GM12873 (cell line): Measurements from ENCODE around the gene MATK.

Experiments used
- TF ChIP-seq, protein P1 (sequence below): IDR thresholded peaks from 2 replicates; pipeline ENCODE4 v1.5.1; 2012; ENCODE audit warnings: low read depth, mild to moderate bottlenecking, moderate library complexity, low read length, control low read depth; ENCODE audit not compliant: insufficient read depth; ENCODE audit errors: missing control alignments

The MATK gene

DNA sequence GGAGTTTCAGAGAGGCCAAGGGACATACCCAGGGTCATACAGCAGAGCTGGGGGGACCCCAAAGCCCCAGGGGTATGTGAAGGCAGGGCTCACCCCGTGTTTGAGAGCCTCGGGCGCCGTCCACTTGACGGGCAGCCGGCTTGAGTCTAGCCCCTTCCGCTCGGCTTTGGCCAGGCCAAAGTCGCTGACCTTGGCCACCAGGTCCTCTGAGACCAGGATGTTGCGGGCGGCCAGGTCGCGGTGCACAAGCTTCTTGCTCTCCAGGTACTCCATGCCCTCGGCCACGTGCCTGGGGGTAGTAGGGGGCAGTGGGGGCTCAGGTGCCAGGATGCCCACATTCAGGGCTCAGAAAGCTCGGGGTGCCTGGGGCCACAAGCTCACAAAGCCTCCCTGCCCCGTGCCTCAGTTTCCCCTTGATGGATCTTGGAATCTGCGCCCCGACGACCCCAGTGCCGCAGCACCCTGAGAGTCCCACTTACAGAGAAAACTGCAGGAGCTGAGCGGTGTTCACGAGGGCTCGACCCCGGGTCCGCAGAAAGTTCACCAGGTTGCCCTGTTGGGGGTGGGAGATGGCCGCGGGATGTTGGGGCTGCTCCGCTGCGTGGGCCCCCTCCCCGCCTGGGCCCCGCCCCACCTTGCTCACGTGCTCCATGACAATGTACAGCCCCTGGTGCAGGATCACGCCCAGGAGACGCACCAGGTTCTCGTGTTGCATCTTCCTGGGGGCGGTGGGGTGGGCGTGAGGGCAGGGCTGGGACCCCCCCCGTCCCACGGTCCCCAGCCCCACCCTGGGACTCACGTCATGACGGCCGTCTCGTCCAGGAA, 7.1 kb downstream of the MATK start:
- TF ChIP-seq, protein P1, sequence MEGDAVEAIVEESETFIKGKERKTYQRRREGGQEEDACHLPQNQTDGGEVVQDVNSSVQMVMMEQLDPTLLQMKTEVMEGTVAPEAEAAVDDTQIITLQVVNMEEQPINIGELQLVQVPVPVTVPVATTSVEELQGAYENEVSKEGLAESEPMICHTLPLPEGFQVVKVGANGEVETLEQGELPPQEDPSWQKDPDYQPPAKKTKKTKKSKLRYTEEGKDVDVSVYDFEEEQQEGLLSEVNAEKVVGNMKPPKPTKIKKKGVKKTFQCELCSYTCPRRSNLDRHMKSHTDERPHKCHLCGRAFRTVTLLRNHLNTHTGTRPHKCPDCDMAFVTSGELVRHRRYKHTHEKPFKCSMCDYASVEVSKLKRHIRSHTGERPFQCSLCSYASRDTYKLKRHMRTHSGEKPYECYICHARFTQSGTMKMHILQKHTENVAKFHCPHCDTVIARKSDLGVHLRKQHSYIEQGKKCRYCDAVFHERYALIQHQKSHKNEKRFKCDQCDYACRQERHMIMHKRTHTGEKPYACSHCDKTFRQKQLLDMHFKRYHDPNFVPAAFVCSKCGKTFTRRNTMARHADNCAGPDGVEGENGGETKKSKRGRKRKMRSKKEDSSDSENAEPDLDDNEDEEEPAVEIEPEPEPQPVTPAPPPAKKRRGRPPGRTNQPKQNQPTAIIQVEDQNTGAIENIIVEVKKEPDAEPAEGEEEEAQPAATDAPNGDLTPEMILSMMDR, result no peak

DNA sequence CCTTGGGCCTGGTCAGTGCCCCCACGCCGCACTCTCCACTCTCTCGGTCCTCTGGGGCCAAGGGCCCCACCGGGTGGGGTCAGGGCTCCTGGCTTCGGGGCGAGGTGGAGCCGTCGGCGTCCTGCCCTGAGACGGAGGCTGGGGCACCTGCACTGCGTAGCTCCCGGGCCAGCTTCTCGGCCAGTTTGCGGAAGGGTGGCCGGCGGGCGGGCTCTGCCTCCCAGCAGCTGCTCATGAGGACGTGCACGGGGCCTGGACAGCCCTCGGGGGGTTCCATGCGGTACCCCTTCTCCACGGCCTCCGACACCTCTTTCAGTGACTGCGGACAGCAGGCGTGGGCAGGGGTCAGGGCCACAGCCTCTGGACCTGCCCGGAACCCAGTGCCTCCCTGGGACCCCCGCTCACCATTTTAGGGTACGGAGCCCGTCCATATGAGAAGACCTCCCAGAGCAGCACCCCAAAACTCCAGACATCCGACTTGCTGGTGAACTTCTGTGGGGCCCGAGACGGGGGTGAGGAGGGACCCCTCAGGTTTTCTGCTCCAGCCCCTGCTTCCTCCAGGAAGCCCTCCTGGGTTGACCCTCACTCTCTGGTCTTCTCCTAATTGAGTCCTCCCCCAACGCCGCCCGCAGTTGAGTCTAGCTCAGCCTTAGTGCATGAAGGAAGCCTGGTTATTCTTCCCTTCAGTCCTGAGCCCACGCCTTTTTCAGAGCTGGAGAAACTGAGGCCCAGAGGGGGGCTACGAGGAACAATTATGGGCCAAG, 7.9 kb downstream of the MATK start:
- TF ChIP-seq, protein P1, result no peak

DNA sequence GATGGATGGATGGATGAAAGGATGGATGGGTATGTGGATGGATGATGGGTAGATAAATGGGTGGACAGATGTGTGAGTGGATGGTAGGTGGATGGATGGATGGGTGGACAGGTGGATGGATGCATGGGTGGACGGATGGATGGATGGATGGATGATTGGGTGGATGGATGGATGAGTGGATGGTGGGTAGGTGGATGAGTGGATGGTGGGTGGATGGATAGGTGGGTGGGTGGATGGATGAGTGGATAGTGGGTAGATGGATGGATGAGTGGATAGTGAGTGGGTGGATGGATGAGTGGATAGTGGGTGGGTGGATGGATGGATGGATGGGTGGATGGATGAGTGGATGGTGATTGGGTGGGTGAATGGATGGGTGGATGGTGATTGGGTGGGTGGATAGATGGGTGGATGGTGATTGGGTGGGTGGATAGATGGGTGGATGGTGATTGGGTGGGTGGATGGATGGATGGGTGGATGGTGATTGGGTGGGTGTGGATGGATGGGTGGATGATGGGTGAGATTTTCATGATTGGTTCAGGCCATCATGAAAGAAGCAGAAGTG, 9.6 kb downstream of the MATK start:
- TF ChIP-seq, protein P1, result no peak

DNA sequence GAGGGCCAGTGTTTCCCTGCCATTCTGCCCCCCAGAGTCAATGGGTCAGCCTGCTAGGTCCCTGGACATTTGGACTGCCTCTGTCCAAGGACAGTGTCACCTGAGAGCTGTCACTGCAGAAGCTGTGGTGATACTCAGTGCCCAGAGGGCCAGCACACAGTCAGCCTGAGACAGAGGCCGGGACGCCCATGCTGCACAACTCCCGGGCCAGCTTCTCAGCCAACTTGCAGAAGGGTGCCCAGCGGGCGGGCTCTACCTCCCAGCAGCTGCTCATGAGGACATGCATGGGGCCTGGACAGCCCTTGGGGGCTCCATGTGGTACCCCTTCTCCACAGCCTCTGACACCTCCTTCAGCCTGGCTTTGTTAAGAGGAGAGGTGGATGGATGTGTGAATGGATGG, 10.3 kb downstream of the MATK start:
- TF ChIP-seq, protein P1, result no peak

DNA sequence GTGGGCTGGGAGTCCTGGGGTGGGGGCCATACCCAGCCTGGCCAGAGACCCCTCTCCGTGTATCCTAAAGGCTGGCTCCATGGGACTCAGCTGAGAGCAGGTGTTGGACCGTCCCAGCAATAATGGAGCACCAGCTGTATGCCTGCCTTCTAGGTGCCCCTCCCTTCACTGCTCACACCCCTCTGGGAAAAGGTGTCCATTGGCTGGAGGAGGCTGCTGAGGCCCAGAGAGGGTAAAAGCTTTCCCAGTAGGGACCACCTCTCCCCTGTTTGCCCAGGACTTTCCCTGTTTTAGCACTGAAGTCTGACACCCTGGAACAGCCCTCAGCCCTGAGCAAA, 10.8 kb downstream of the MATK start:
- TF ChIP-seq, protein P1, result no peak

DNA sequence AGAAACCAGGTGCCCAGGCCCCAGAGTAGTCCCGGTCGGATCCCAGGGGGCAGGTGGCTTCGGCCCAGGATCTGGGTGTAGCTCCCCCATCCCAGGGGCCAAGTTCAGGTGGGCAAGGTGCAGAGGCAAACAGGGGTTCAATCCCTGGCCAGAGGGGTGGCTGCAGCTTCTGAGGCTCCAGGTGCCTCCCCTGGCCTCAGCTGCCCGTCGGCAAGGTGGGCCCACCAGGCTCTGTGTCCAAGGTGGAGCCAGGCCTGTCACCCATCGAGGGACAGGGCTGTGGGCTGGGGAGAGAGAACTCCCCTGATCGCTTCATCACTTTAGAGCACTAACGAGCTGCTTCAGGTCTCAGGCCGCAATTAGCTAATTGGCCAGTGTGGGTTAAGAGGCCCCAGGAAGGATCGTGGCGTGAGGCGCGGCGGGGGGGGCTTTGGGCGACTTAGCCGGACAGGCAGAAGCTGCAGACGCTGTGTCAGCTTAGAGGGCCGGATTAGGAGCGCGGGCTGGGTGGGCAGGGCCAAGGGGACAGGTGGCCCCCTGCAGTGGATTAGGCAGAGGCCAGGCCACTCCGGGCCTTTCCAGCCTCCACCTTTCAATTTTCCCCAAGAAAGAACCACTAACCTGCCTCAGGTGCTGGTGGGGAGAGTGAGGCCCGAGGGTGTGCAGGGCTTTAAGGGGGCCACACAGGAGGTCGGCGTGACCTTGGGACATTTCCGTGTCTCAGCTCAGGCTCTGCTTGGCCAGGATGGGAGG, 11.4 kb downstream of the MATK start:
- TF ChIP-seq, protein P1, result no peak
